ENCODE data around the gene ZNF467. TPM values are rescaled to one million over a fixed set of nuclear protein-coding genes. Genes with fewer than 3 reads are reported as not detected.
A peak's percentile ranks its signal among the peaks of the same experiment; 100 is the strongest.

Gene ZNF467
- polyA plus RNA-seq, 1 experiment, result 0.14 TPM

GRCh38 chr7:149801002-149801566, 27.7 kb upstream of the ZNF467 start:
- POLR2A ChIA-PET, result no interaction called here

GRCh38 chr7:149800169-149800555, 26.8 kb upstream of the ZNF467 start:
- H3K4me3 ChIP-seq (ENCODE audit: low read depth, low read length), result no peak overlapping the region
- no peak for TF ChIP-seq CTCF (IDR thresholded peaks at IDR 0.05; ENCODE audit: low read depth, low read length)
- H3K9me3 ChIP-seq (ENCODE audit: control insufficient read depth, insufficient read depth, low read length), result no peaks in the 10 kb centered on the region
- DNase-seq (ENCODE audit: low read depth, low spot score), result no peak
- ChIA-PET CTCF (interaction anchor here (1.0 to 1.4 kb wide), 3 partner anchors 8 to 138 kb away, joined by 3 read pairs; no protein-coding TSS in a partner anchor), POLR2A (no interaction called here)
- H3K27ac ChIP-seq (ENCODE audit: low read depth, low read length), result no peak overlapping the region
- H3K27me3 ChIP-seq (ENCODE audit: control insufficient read depth, insufficient read depth, low read length), result peaks cover under 1% of the 10 kb centered on the region

More at GRCh38 chr7:149801002-149801566, 27.7 kb upstream of the ZNF467 start:
- CTCF ChIA-PET, result interaction anchor here (1.3 to 1.4 kb wide), 2 partner anchors 9 to 138 kb away, joined by 3 read pairs; no protein-coding TSS in a partner anchor
- peaks cover 4% of the 10 kb centered on the region for H3K27me3 ChIP-seq (ENCODE audit: control insufficient read depth, insufficient read depth, low read length)
- no peak overlapping the region for H3K27ac ChIP-seq (ENCODE audit: low read depth, low read length)
- no peak for DNase-seq (ENCODE audit: low read depth, low spot score)
- H3K9me3 ChIP-seq (ENCODE audit: control insufficient read depth, insufficient read depth, low read length), result no peaks in the 10 kb centered on the region
- no peak for TF ChIP-seq CTCF (IDR thresholded peaks at IDR 0.05; ENCODE audit: low read depth, low read length)
- no peak overlapping the region for H3K4me3 ChIP-seq (ENCODE audit: low read depth, low read length)

- DNase-seq (ENCODE audit: low read depth, low spot score), result no peak
- no peaks in the 10 kb centered on the region for H3K27me3 ChIP-seq (ENCODE audit: control insufficient read depth, insufficient read depth, low read length)
- TF ChIP-seq CTCF (IDR thresholded peaks at IDR 0.05; ENCODE audit: low read depth, low read length), result peak; percentile 15; the same call in 1 of the 2 replicates
- no peak overlapping the region for H3K27ac ChIP-seq (ENCODE audit: low read depth, low read length)
- H3K4me3 ChIP-seq (ENCODE audit: low read depth, low read length), result no peak overlapping the region
- ChIA-PET POLR2A (no interaction called here), CTCF (interaction anchor here (1.0 kb wide), 1 partner anchor 137 kb away, joined by 3 read pairs; no protein-coding TSS in a partner anchor)
- no peaks in the 10 kb centered on the region for H3K9me3 ChIP-seq (ENCODE audit: control insufficient read depth, insufficient read depth, low read length)
Observed at GRCh38 chr7:149799397-149800168, 26.2 kb upstream of the ZNF467 start.

GRCh38 chr7:149797771-149798170, 24.4 kb upstream of the ZNF467 start:
- TF ChIP-seq CTCF (IDR thresholded peaks at IDR 0.05; ENCODE audit: low read depth, low read length), result no peak
- Histone ChIP-seq H3K4me3 (ENCODE audit: low read depth, low read length) (no peak overlapping the region), H3K27ac (ENCODE audit: low read depth, low read length) (no peak overlapping the region), H3K9me3 (ENCODE audit: control insufficient read depth, insufficient read depth, low read length) (no peaks in the 10 kb centered on the region), H3K27me3 (ENCODE audit: control insufficient read depth, insufficient read depth, low read length) (no peaks in the 10 kb centered on the region)
- DNase-seq (ENCODE audit: low read depth, low spot score), result no peak
- ChIA-PET POLR2A (no interaction called here), CTCF (interaction anchor here (0.5 to 0.7 kb wide), 3 partner anchors 10 to 24 kb away, joined by 3 to 4 read pairs (median 3); no protein-coding TSS in a partner anchor)

GRCh38 chr7:149796287-149796860, 23.0 kb upstream of the ZNF467 start:
- Histone ChIP-seq H3K27me3 (ENCODE audit: control insufficient read depth, insufficient read depth, low read length) (no peaks in the 10 kb centered on the region), H3K4me3 (ENCODE audit: low read depth, low read length) (no peak overlapping the region), H3K27ac (ENCODE audit: low read depth, low read length) (no peak overlapping the region), H3K9me3 (ENCODE audit: control insufficient read depth, insufficient read depth, low read length) (no peaks in the 10 kb centered on the region; the same call in 1 of the 2 replicates)
- ChIA-PET POLR2A (no interaction called here), CTCF (no interaction called here)
- DNase-seq (ENCODE audit: low read depth, low spot score), result no peak
- TF ChIP-seq CTCF (IDR thresholded peaks at IDR 0.05; ENCODE audit: low read depth, low read length), result no peak
